ENCODE data around the gene KRT16.

- TF ChIP-seq CTCF (optimal IDR thresholded peaks at IDR 0.05 in 1 of 3, IDR thresholded peaks at IDR 0.05 in 1 of 3, conservative IDR thresholded peaks at IDR 0.05 in 1 of 3; ENCODE audit: extremely low read depth in 1 of 3, insufficient read depth in 2 of 3, low read length in 3 of 3): peak; percentile 34 to 68 (median 34)
- no peak for TF ChIP-seq EZH2 (IDR thresholded peaks at IDR 0.05; ENCODE audit: low read length)
Observed at GRCh38 chr17:41583137-41584127, 29.1 kb downstream of the KRT16 start.
